Endothelial cell of umbilical vein (primary cell): ENCODE data around the gene NELFB. TPM values are rescaled to one million over a fixed set of nuclear protein-coding genes. Genes with fewer than 3 reads are reported as not detected.

Experiments
- BruUV-seq: library from RNA; stranded (reverse); fragments of 400-500 nt; replicated peaks from 2 replicates; lab custom pipeline; 2021; lab: Mats Ljungman, UMichigan
- CTCF ChIA-PET: fragments of 300-600, 350-600 bp; sonication (Branson Sonifier 250); formaldehyde crosslinking; loops from one replicate; lab custom pipeline; 2021; ENCODE audit warnings: antibody characterized with exemption, inconsistent platforms; lab: Charles Lee
- POLR2A ChIA-PET: fragments of 300-600, 350-600 bp; sonication (Branson Sonifier 250); formaldehyde crosslinking; loops from one replicate; lab custom pipeline; 2021; ENCODE audit warnings: antibody characterized with exemption, inconsistent platforms; lab: Charles Lee
- DNase-seq: peaks from one replicate; pipeline ENCODE4 v3.0.0-alpha.2; 2011; ENCODE audit warnings: low read depth, low spot score
- FAIRE-seq: peaks from 2 replicates; lab custom pipeline; 2011; peaks lifted over from hg19 to GRCh38; lab: Jason Lieb, UNC
- H2AFZ ChIP-seq: 2 replicates; pipeline ENCODE4 v1.6.0; 2012; ENCODE audit warnings: low read depth, low read length, control low read depth, inconsistent platforms
- H3K27ac ChIP-seq: 2 replicates; pipeline ENCODE4 v1.5.1; 2011; ENCODE audit warnings: low read depth, mild to moderate bottlenecking, control low read depth, low read length, moderate library complexity; ENCODE audit not compliant: insufficient read depth
- H3K27me3 ChIP-seq, 2 experiments: 2 replicates each; pipeline versions ENCODE4 v1.6.0 to v1.6.1; 2011; ENCODE audit warnings: low read length in 2 of 2, mixed read lengths in 1 of 2; ENCODE audit not compliant: control insufficient read depth in 2 of 2, insufficient read depth in 2 of 2
- H3K36me3 ChIP-seq, 2 experiments: 2 replicates in 1 of 2; 3 replicates in 1 of 2; pipeline ENCODE4 v1.5.1; 2011; ENCODE audit warnings: low read length in 2 of 2, mild to moderate bottlenecking in 1 of 2, moderate library complexity in 1 of 2; ENCODE audit not compliant: control insufficient read depth in 2 of 2, insufficient read depth in 2 of 2; ENCODE audit errors: extremely low read depth in 1 of 2
- H3K4me1 ChIP-seq: 3 replicates; pipeline ENCODE4 v1.5.1; 2011; ENCODE audit warnings: mild to moderate bottlenecking, low read length; ENCODE audit not compliant: control insufficient read depth, insufficient read depth; ENCODE audit errors: extremely low read depth
- H3K4me2 ChIP-seq: 2 replicates; pipeline ENCODE4 v1.6.1; 2011; ENCODE audit warnings: low read length, control low read depth, mixed read lengths; ENCODE audit not compliant: insufficient read depth
- H3K4me3 ChIP-seq, 3 experiments: fragments of 200-600 bp in 1 of 3; sonication (generic), shearing (Covaris generic) in 1 of 3; replicated peaks in 1 of 3; 2 replicates each; pipeline ENCODE4 v1.5.1; 2011 to 2016; ENCODE audit warnings: control low read depth in 3 of 3, low read length in 3 of 3, mild to moderate bottlenecking in 2 of 3, inconsistent platforms in 1 of 3, low read depth in 1 of 3, moderate library complexity in 1 of 3; ENCODE audit not compliant: insufficient read depth in 1 of 3
- H3K79me2 ChIP-seq: 2 replicates; pipeline ENCODE4 v1.6.0; 2012; ENCODE audit warnings: low read length, inconsistent platforms; ENCODE audit not compliant: control insufficient read depth, insufficient read depth
- H3K9ac ChIP-seq: replicated peaks from 2 replicates; pipeline ENCODE3; 2011; ENCODE audit warnings: low read length, control low read depth; ENCODE audit not compliant: insufficient read depth; ENCODE audit errors: extremely low read depth
- H3K9me1 ChIP-seq: replicated peaks from 3 replicates; pipeline ENCODE4 v1.6.0; 2011; ENCODE audit warnings: mild to moderate bottlenecking, low read length; ENCODE audit not compliant: control insufficient read depth, insufficient read depth; ENCODE audit errors: extremely low read depth
- H3K9me3 ChIP-seq: replicated peaks from 2 replicates; pipeline ENCODE4 v1.5.1; 2012; ENCODE audit warnings: low read length, inconsistent platforms; ENCODE audit not compliant: control insufficient read depth, insufficient read depth
- H4K20me1 ChIP-seq: replicated peaks from 2 replicates; pipeline ENCODE3; 2011; ENCODE audit warnings: mild to moderate bottlenecking, low read length; ENCODE audit not compliant: control insufficient read depth, insufficient read depth; ENCODE audit errors: extremely low read depth
- CTCF ChIP-seq, 2 donors: IDR thresholded peaks; 1 replicate in 1 of 2; 2 replicates in 1 of 2; pipeline ENCODE4 v1.5.1; 2011; ENCODE audit warnings: low read length in 2 of 2, mild to moderate bottlenecking in 2 of 2, moderate library complexity in 2 of 2, control low read depth in 1 of 2, inconsistent platforms in 1 of 2, low read depth in 1 of 2; ENCODE audit not compliant: insufficient read depth in 1 of 2; ENCODE audit errors: extremely low read depth in 1 of 2
- EZH2 ChIP-seq: IDR thresholded peaks from 2 replicates; pipeline ENCODE4 v1.6.1; 2012; ENCODE audit warnings: borderline replicate concordance, low read depth, mild to moderate bottlenecking, moderate library complexity, low read length, inconsistent platforms; ENCODE audit not compliant: severe bottlenecking
- FOS ChIP-seq: IDR thresholded peaks from 2 replicates; pipeline ENCODE4 v1.6.1; 2011; ENCODE audit warnings: mild to moderate bottlenecking, low read length, moderate library complexity, borderline replicate concordance; ENCODE audit not compliant: insufficient read depth
- GATA2 ChIP-seq: IDR thresholded peaks from 2 replicates; pipeline ENCODE4 v1.7.0; 2011; ENCODE audit warnings: low read depth, mild to moderate bottlenecking, moderate library complexity, mixed read lengths, low read length; ENCODE audit not compliant: insufficient read length, insufficient read depth
- JUN ChIP-seq: IDR thresholded peaks from 2 replicates; pipeline ENCODE4 v1.6.1; 2011; ENCODE audit warnings: borderline replicate concordance, low read depth; ENCODE audit not compliant: insufficient read length, insufficient read depth
- MAX ChIP-seq: IDR thresholded peaks from 2 replicates; pipeline ENCODE4 v1.6.1; 2011; ENCODE audit not compliant: insufficient read depth, insufficient read length
- MYC ChIP-seq: IDR thresholded peaks from one replicate; pipeline ENCODE4 v1.6.1; 2011; ENCODE audit warnings: mild to moderate bottlenecking, low read depth, low read length
- POLR2A ChIP-seq: IDR thresholded peaks from 2 replicates; pipeline ENCODE4 v1.6.1; 2012; ENCODE audit warnings: low read depth, mild to moderate bottlenecking, control low read depth, low read length
- POLR2AphosphoS5 ChIP-seq: IDR thresholded peaks from 2 replicates; pipeline ENCODE4 v1.6.1; 2012; ENCODE audit warnings: low read depth, mild to moderate bottlenecking, control low read depth, low read length, moderate library complexity; ENCODE audit not compliant: insufficient read depth
- dilution Hi-C: fragments of 300-500 bp; cut with MboI; formaldehyde crosslinking; loops from one replicate; pipeline ENCODE4 v1.15.0; 2019; ENCODE audit warnings: low sequenced_read_pairs; ENCODE audit not compliant: extremely low pct_ligation_motif_present
- intact Hi-C: fragments of 100-400 bp; cut with micrococcal nuclease; formaldehyde crosslinking; loops from one replicate; pipeline ENCODE4 v1.10.0; 2022
- polyA plus RNA-seq, 4 experiments: library from polyadenylated mRNA; depleted of rRNA in 3 of 4; stranded (reverse) in 3 of 4; unstranded in 1 of 4; fragments of >200 nt; gene quantifications; 2 replicates each; pipeline versions ENCODE4 v1.2.1 to v1.2.3, GENCODE V29; 2011 to 2012; ENCODE audit warnings: missing spikeins in 1 of 4
- total RNA-seq: library from RNA; stranded (reverse); gene quantifications from 2 replicates; pipeline ENCODE4 v1.2.3, GENCODE V29; 2021

NELFB gene
- total and polyA plus RNA-seq, 2 donors (not counting 3 experiments of a cell fraction or from before 2014, with no cell fraction given), result 62.3 to 76.1 TPM

- Histone ChIP-seq H3K79me2 (peaks cover 40% of the 10 kb centered on the region), H3K9me3 (no peaks in the 10 kb centered on the region), H3K36me3 (peaks cover 10 to 18% of the 10 kb centered on the region in 2 experiments), H3K27ac (peak overlapping the region; percentile 91), H3K9me1 (no peaks in the 10 kb centered on the region), H3K4me3 (peak overlapping the region in 1 of 3 experiments; percentile 60), H4K20me1 (no peaks in the 10 kb centered on the region), H3K27me3 (no peaks in the 10 kb centered on the region), H2AFZ (no peak overlapping the region), H3K4me1 (peaks cover 24% of the 10 kb centered on the region), H3K9ac (peak overlapping the region; percentile 75), H3K4me2 (peak overlapping the region; percentile 24)
- TF ChIP-seq MAX, result peak; percentile 32
- no peak for TF ChIP-seq POLR2A
- DNase-seq (peak; percentile 45), FAIRE-seq (peak; percentile 59)
- dilution Hi-C loops (no loop called here), intact Hi-C loops (loop anchor here (1.0 kb wide), 4 partner anchors 7 to 35 kb away; partner anchors contain the start of genes NELFB and TUBB4B)
- ChIA-PET CTCF (interaction anchor here (0.6 to 2.7 kb wide), 10 partner anchors 10 to 40 kb away, joined by 3 to 23 read pairs (median 5); partner anchors contain the start of gene NRARP), POLR2A (interaction anchor here (0.7 to 2.0 kb wide), 7 partner anchors 10 to 40 kb away, joined by 3 to 10 read pairs (median 4); partner anchors contain the start of gene TUBB4B)
- BruUV-seq, result TSS peak; percentile 81
Observed at GRCh38 chr9:137276473-137277328, 21.6 kb downstream of the NELFB start.

- Histone ChIP-seq H3K9me1 (no peaks in the 10 kb centered on the region), H3K79me2 (peaks cover 42% of the 10 kb centered on the region), H3K27ac (peak within 1 kb of the TSS; percentile 91), H3K4me1 (peaks cover 25% of the 10 kb centered on the region), H3K4me2 (peak within 1 kb of the TSS; percentile 52), H2AFZ (no peak within 1 kb of the TSS), H3K36me3 (peaks cover 10 to 16% of the 10 kb centered on the region in 2 experiments), H3K4me3 (peak within 1 kb of the TSS; percentile 39 to 60 (median 51)), H3K27me3 (no peaks in the 10 kb centered on the region), H3K9ac (peak within 1 kb of the TSS; percentile 79), H4K20me1 (no peaks in the 10 kb centered on the region), H3K9me3 (no peaks in the 10 kb centered on the region)
- intact Hi-C loops (loop anchor here (1.0 kb wide), 4 partner anchors 8 to 36 kb away; partner anchors contain the start of genes NELFB and TUBB4B), dilution Hi-C loops (no loop called here)
- DNase-seq (peak; percentile 93), FAIRE-seq (peak; percentile 99)
- no peak for TF ChIP-seq MYC
- TF ChIP-seq GATA2, result no peak
- peak; percentile 99 for TF ChIP-seq POLR2AphosphoS5
- peak; percentile 29 to 39 for TF ChIP-seq CTCF (IDR thresholded peaks at IDR 0.05; ENCODE audit: extremely low read depth in 1 of 2, insufficient read depth in 1 of 2, low read depth in 1 of 2, low read length in 2 of 2)
- TF ChIP-seq JUN, result peak; percentile 38
- no peak for TF ChIP-seq MAX
- peak; percentile 83 for TF ChIP-seq FOS
- TF ChIP-seq POLR2A, result peak; percentile 95
- TF ChIP-seq EZH2, result no peak
- ChIA-PET CTCF (interaction anchor here (0.6 to 2.7 kb wide), 10 partner anchors 10 to 41 kb away, joined by 3 to 23 read pairs (median 5); partner anchors contain the start of gene NRARP), POLR2A (interaction anchor here (0.5 to 2.0 kb wide), 8 partner anchors 9 to 41 kb away, joined by 3 to 11 read pairs (median 4); partner anchors contain the start of gene TUBB4B)
- TSS peak; percentile 29 for BruUV-seq
Observed at GRCh38 chr9:137277329-137278041, 22.4 kb downstream of the NELFB start, which contains the start of gene TOR4A. TOR4A (plus strand) TSS chr9:137277726; CDS start chr9:137278690, 964 bp downstream.
